Colonic mucosa (tissue), 4 donors: Measurements from ENCODE around the gene TRIB2. TPM values are rescaled to one million over a fixed set of nuclear protein-coding genes. Genes with fewer than 3 reads are reported as not detected.

ENCODE experiments used
- DNase-seq: peaks from one replicate; pipeline ENCODE4 v3.0.0-alpha.2; 2020
- H3K27ac ChIP-seq: fragments of 200-600 bp; one replicate; pipeline ENCODE4 v1.8.0; 2021
- H3K27me3 ChIP-seq: fragments of 200-600 bp; one replicate; pipeline ENCODE4 v1.8.0; 2021
- H3K36me3 ChIP-seq: fragments of 200-600 bp; one replicate; pipeline ENCODE4 v1.8.0; 2021
- H3K4me1 ChIP-seq: fragments of 200-600 bp; one replicate; pipeline ENCODE4 v1.8.0; 2021; ENCODE audit warnings: mild to moderate bottlenecking
- H3K4me3 ChIP-seq: fragments of 200-600 bp; one replicate; pipeline ENCODE4 v1.8.0; 2021
- H3K9ac ChIP-seq, 2 donors: one replicate each; pipeline ENCODE4 v1.7.0; 2013; ENCODE audit warnings: control low read depth in 2 of 2, low read depth in 2 of 2, low read length in 2 of 2
- H3K9me3 ChIP-seq: fragments of 200-600 bp; one replicate; pipeline ENCODE4 v1.8.0; 2021
- CTCF ChIP-seq: fragments of 200-600 bp; IDR thresholded peaks from one replicate; pipeline ENCODE4 v1.8.0; 2022; ENCODE audit warnings: antibody characterized with exemption, mild to moderate bottlenecking
- intact Hi-C: fragments of 100-400 bp; cut with DNase I; formaldehyde crosslinking; loops from one replicate; pipeline ENCODE4 v1.14.1; 2022
- total RNA-seq, 2 donors: library from RNA; stranded (reverse); fragmentation: NEBNext Ultra II Directional in 1 of 2; extraction: Animal tissue kit (Norgen Biotek cat#: 25700) in 1 of 2; gene quantifications; one replicate each; pipeline ENCODE4 v1.2.1, GENCODE V29; 2021
- donor health status: healthy.
- donor health status: DM: no; HTN: no; CAD: no.
- donor health status: DM: no; HTN: no; CAD: no.

Gene TRIB2
- total RNA-seq, 2 donors from 2014 or later = 3.7 to 10.5 TPM

GRCh38 chr2:12754643-12755042 is 37.9 kb downstream of the TRIB2 start:
- intact Hi-C loops = no loop called here
- DNase-seq = no peak
- Histone ChIP-seq H3K4me1 (no peaks in the 10 kb centered on the region), H3K9ac (no peak overlapping the region), H3K36me3 (no peaks in the 10 kb centered on the region), H3K27ac (no peak overlapping the region), H3K27me3 (no peaks in the 10 kb centered on the region), H3K9me3 (no peaks in the 10 kb centered on the region), H3K4me3 (no peak overlapping the region)
- no peak for TF ChIP-seq CTCF

GRCh38 chr2:12755384-12755783 is 38.6 kb downstream of the TRIB2 start:
- H3K9ac ChIP-seq = no peak overlapping the region
- TF ChIP-seq CTCF = no peak
- no peaks in the 10 kb centered on the region for H3K9me3 ChIP-seq
- no peak overlapping the region for H3K27ac ChIP-seq
- H3K36me3 ChIP-seq = no peaks in the 10 kb centered on the region
- no peaks in the 10 kb centered on the region for H3K4me1 ChIP-seq
- intact Hi-C loops = no loop called here
- no peak overlapping the region for H3K4me3 ChIP-seq
- H3K27me3 ChIP-seq = no peaks in the 10 kb centered on the region
- DNase-seq = no peak

GRCh38 chr2:12759248-12759647 is 42.5 kb downstream of the TRIB2 start:
- Histone ChIP-seq H3K27ac (no peak overlapping the region), H3K4me1 (no peaks in the 10 kb centered on the region), H3K27me3 (no peaks in the 10 kb centered on the region), H3K9me3 (no peaks in the 10 kb centered on the region), H3K4me3 (no peak overlapping the region), H3K36me3 (no peaks in the 10 kb centered on the region), H3K9ac (no peak overlapping the region)
- no peak for DNase-seq
- intact Hi-C loops = no loop called here
- no peak for TF ChIP-seq CTCF

- TF ChIP-seq CTCF = no peak
- no peak for DNase-seq
- Histone ChIP-seq H3K4me3 (no peak overlapping the region), H3K4me1 (no peaks in the 10 kb centered on the region), H3K27ac (no peak overlapping the region), H3K9me3 (no peaks in the 10 kb centered on the region), H3K9ac (no peak overlapping the region), H3K36me3 (no peaks in the 10 kb centered on the region), H3K27me3 (no peaks in the 10 kb centered on the region)
- intact Hi-C loops = no loop called here
Observed at GRCh38 chr2:12761104-12761503, 44.4 kb downstream of the TRIB2 start.

GRCh38 chr2:12762337-12762736 is 45.6 kb downstream of the TRIB2 start:
- Histone ChIP-seq H3K4me3 (no peak overlapping the region), H3K27ac (no peak overlapping the region), H3K27me3 (no peaks in the 10 kb centered on the region), H3K4me1 (no peaks in the 10 kb centered on the region), H3K9me3 (no peaks in the 10 kb centered on the region), H3K36me3 (no peaks in the 10 kb centered on the region), H3K9ac (no peak overlapping the region)
- intact Hi-C loops = no loop called here
- TF ChIP-seq CTCF = no peak
- DNase-seq = no peak

GRCh38 chr2:12762976-12763375 is 46.2 kb downstream of the TRIB2 start:
- Histone ChIP-seq H3K4me1 (no peaks in the 10 kb centered on the region), H3K27ac (no peak overlapping the region), H3K4me3 (no peak overlapping the region), H3K9me3 (no peaks in the 10 kb centered on the region), H3K27me3 (no peaks in the 10 kb centered on the region), H3K36me3 (no peaks in the 10 kb centered on the region), H3K9ac (no peak overlapping the region)
- intact Hi-C loops = no loop called here
- no peak for DNase-seq
- no peak for TF ChIP-seq CTCF
